HEK293 (cell line): Measurements from ENCODE around the gene F3.

Source experiments
- CTCF ChIA-PET: fragments of 350-600 bp; formaldehyde crosslinking; extraction: SDS; loops from one replicate; lab custom pipeline; 2021; ENCODE audit warnings: antibody characterized with exemption; lab: Yijun Ruan, JAX
- POLR2A ChIA-PET: fragments of 300-600 bp; formaldehyde crosslinking; extraction: SDS; loops from one replicate; lab custom pipeline; 2020; ENCODE audit warnings: antibody characterized with exemption, inconsistent platforms; lab: Yijun Ruan, JAX
- H3K27ac ChIP-seq: fragments of 200-500 bp; sonication (Bioruptor generic); 2 replicates; pipeline ENCODE4 v1.5.1; 2014; ENCODE audit warnings: low read depth, low read length, control low read depth, inconsistent platforms; ENCODE audit errors: extremely low read depth
- H3K36me3 ChIP-seq, 2 experiments: fragments of 200-500 bp in 1 of 2; sonication (Bioruptor generic) in 1 of 2; 1 replicate in 1 of 2; 2 replicates in 1 of 2; pipeline ENCODE4 v1.5.1; 2014 to 2017; ENCODE audit warnings: inconsistent platforms in 2 of 2, low read length in 2 of 2; ENCODE audit not compliant: control insufficient read depth in 2 of 2, insufficient read depth in 1 of 2
- H3K4me1 ChIP-seq: fragments of 200-500 bp; sonication (Bioruptor generic); 2 replicates; pipeline ENCODE4 v1.5.1; 2014; ENCODE audit warnings: mild to moderate bottlenecking, low read length, inconsistent platforms; ENCODE audit not compliant: control insufficient read depth, insufficient read depth
- H3K4me3 ChIP-seq: 2 replicates; pipeline ENCODE4 v1.5.1; 2011; ENCODE audit warnings: low read depth, mild to moderate bottlenecking, control low read depth, low read length, moderate library complexity
- H3K9me3 ChIP-seq: fragments of 200-500 bp; sonication (Bioruptor generic); 2 replicates; pipeline ENCODE4 v1.5.1; 2014; ENCODE audit warnings: low read depth, low read length, inconsistent platforms; ENCODE audit not compliant: control insufficient read depth, insufficient read depth
- EGR2 ChIP-seq: fragments of 450-650 bp; formaldehyde crosslinking; IDR thresholded peaks from 2 replicates; pipeline ENCODE4 v1.5.1; 2016; ENCODE audit warnings: low read depth, missing biosample characterization, missing genetic modification characterization
- GLI2 ChIP-seq: fragments of 450-650 bp; formaldehyde crosslinking; IDR thresholded peaks from 2 replicates; pipeline ENCODE4; 2017; ENCODE audit warnings: missing biosample characterization, missing genetic modification characterization, low read depth, borderline replicate concordance
- PRDM4 ChIP-seq: fragments of 450-650 bp; formaldehyde crosslinking; IDR thresholded peaks from 2 replicates; pipeline ENCODE4 v1.5.1; 2017; ENCODE audit warnings: missing biosample characterization, missing genetic modification characterization
- PRDM6 ChIP-seq: fragments of 450-650 bp; formaldehyde crosslinking; IDR thresholded peaks from 2 replicates; pipeline ENCODE4 v1.5.1; 2017; ENCODE audit warnings: missing biosample characterization, missing genetic modification characterization
- REPIN1 ChIP-seq: fragments of 450-650 bp; formaldehyde crosslinking; IDR thresholded peaks from 2 replicates; pipeline ENCODE4 v1.5.1; 2017; ENCODE audit warnings: missing biosample characterization, missing genetic modification characterization, low read depth
- SCRT1 ChIP-seq: fragments of 450-650 bp; formaldehyde crosslinking; IDR thresholded peaks from 2 replicates; pipeline ENCODE4 v1.5.1; 2016; ENCODE audit warnings: missing biosample characterization, missing genetic modification characterization, borderline replicate concordance
- SETDB1 ChIP-seq: IDR thresholded peaks from one replicate; pipeline ENCODE4 v1.6.1; 2017; ENCODE audit warnings: mild to moderate bottlenecking, low read length, moderate library complexity, mixed read lengths; ENCODE audit not compliant: insufficient read length
- SP3 ChIP-seq: fragments of 450-650 bp; formaldehyde crosslinking; IDR thresholded peaks from 2 replicates; pipeline ENCODE4 v1.5.1; 2016; ENCODE audit warnings: missing biosample characterization, missing genetic modification characterization
- ZBTB21 ChIP-seq: fragments of 450-650 bp; formaldehyde crosslinking; IDR thresholded peaks from 2 replicates; pipeline ENCODE4 v1.5.1; 2017; ENCODE audit warnings: missing biosample characterization, missing genetic modification characterization
- ZFP41 ChIP-seq: fragments of 450-650 bp; formaldehyde crosslinking; IDR thresholded peaks from 2 replicates; pipeline ENCODE4 v1.5.1; 2016; ENCODE audit warnings: missing biosample characterization, missing genetic modification characterization, borderline replicate concordance
- ZNF169 ChIP-seq: fragments of 450-650 bp; formaldehyde crosslinking; IDR thresholded peaks from 2 replicates; pipeline ENCODE4 v1.5.1; 2016; ENCODE audit warnings: missing biosample characterization, missing genetic modification characterization
- ZNF214 ChIP-seq: fragments of 450-650 bp; formaldehyde crosslinking; IDR thresholded peaks from 2 replicates; pipeline ENCODE4 v1.5.1; 2017; ENCODE audit warnings: missing biosample characterization, mild to moderate bottlenecking, missing genetic modification characterization, borderline replicate concordance
- ZNF221 ChIP-seq: fragments of 450-650 bp; formaldehyde crosslinking; IDR thresholded peaks from 2 replicates; pipeline ENCODE4 v1.5.1; 2017; ENCODE audit warnings: missing biosample characterization, missing genetic modification characterization, borderline replicate concordance
- ZNF416 ChIP-seq: fragments of 450-650 bp; formaldehyde crosslinking; IDR thresholded peaks from 2 replicates; pipeline ENCODE4 v1.5.1; 2016; ENCODE audit warnings: missing biosample characterization, missing genetic modification characterization
- ZNF433 ChIP-seq: fragments of 450-650 bp; formaldehyde crosslinking; IDR thresholded peaks from 2 replicates; pipeline ENCODE4 v1.5.1; 2016; ENCODE audit warnings: missing biosample characterization, missing genetic modification characterization, low read depth
- ZNF544 ChIP-seq: fragments of 450-650 bp; formaldehyde crosslinking; IDR thresholded peaks from 2 replicates; pipeline ENCODE4 v1.5.0; 2017; ENCODE audit warnings: missing biosample characterization, missing genetic modification characterization
- ZNF560 ChIP-seq: fragments of 450-650 bp; formaldehyde crosslinking; IDR thresholded peaks from 2 replicates; pipeline ENCODE4 v1.5.1; 2017; ENCODE audit warnings: missing biosample characterization, missing genetic modification characterization, borderline replicate concordance
- ZNF571 ChIP-seq: fragments of 450-650 bp; formaldehyde crosslinking; IDR thresholded peaks from 2 replicates; pipeline ENCODE4 v1.5.0; 2017; ENCODE audit warnings: missing biosample characterization, missing genetic modification characterization
- ZNF645 ChIP-seq: fragments of 450-650 bp; formaldehyde crosslinking; IDR thresholded peaks from 2 replicates; pipeline ENCODE4; 2016; ENCODE audit warnings: missing biosample characterization, missing genetic modification characterization
- ZNF654 ChIP-seq: fragments of 450-650 bp; formaldehyde crosslinking; IDR thresholded peaks from 2 replicates; pipeline ENCODE4 v1.5.1; 2016; ENCODE audit warnings: low read depth, missing biosample characterization, missing genetic modification characterization
- ZNF768 ChIP-seq: fragments of 450-650 bp; formaldehyde crosslinking; IDR thresholded peaks from 2 replicates; pipeline ENCODE4 v1.5.1; 2018; ENCODE audit warnings: missing biosample characterization, mild to moderate bottlenecking, missing genetic modification characterization

The F3 gene

GRCh38 chr1:94590203-94591137 is 48.9 kb upstream of the F3 start:
- H3K4me3 ChIP-seq = no peak overlapping the region
- ChIA-PET POLR2A (no interaction called here), CTCF (interaction anchor here (0.7 to 1.4 kb wide), 2 partner anchors 8 to 40 kb away, joined by 3 to 5 read pairs; no protein-coding TSS in a partner anchor)
- H3K9me3 ChIP-seq = no peaks in the 10 kb centered on the region
- no peak for TF ChIP-seq ZNF768 (tag by site-specific recombination)
- TF ChIP-seq REPIN1 (tag by site-specific recombination) = no peak
- no peak for TF ChIP-seq ZNF560 (tag by site-specific recombination)
- TF ChIP-seq PRDM4 (tag by site-specific recombination) = no peak
- TF ChIP-seq ZNF214 (tag by site-specific recombination) = no peak
- TF ChIP-seq ZNF416 (tag by site-specific recombination) = no peak
- TF ChIP-seq ZNF571 (tag by site-specific recombination) = no peak
- TF ChIP-seq SETDB1 = no peak
- TF ChIP-seq SCRT1 (tag by site-specific recombination) = no peak
- no peak for TF ChIP-seq ZNF654
- no peak for TF ChIP-seq ZNF433
- TF ChIP-seq EGR2 (tag by site-specific recombination) = no peak
- TF ChIP-seq ZNF544 (tag by site-specific recombination) = no peak
- TF ChIP-seq PRDM6 (tag by site-specific recombination) = no peak
- TF ChIP-seq ZFP41 (tag by site-specific recombination) = no peak
- TF ChIP-seq ZNF221 (tag by site-specific recombination) = no peak
- no peak for TF ChIP-seq ZBTB21 (tag by site-specific recombination)
- TF ChIP-seq SP3 (tag by site-specific recombination) = no peak
- H3K36me3 ChIP-seq = no peaks in the 10 kb centered on the region
- H3K27ac ChIP-seq = no peak overlapping the region
- no peaks in the 10 kb centered on the region for H3K4me1 ChIP-seq

GRCh38 chr1:94589728-94590127 is 48.2 kb upstream of the F3 start:
- CTCF ChIA-PET = interaction anchor here (1.4 kb wide), 1 partner anchor 9 kb away, joined by 5 read pairs; no protein-coding TSS in a partner anchor
- POLR2A ChIA-PET = no interaction called here
- H3K9me3 ChIP-seq = no peaks in the 10 kb centered on the region
- no peak overlapping the region for H3K27ac ChIP-seq
- no peak overlapping the region for H3K4me3 ChIP-seq
- H3K4me1 ChIP-seq = no peaks in the 10 kb centered on the region
- TF ChIP-seq ZNF645 (tag by site-specific recombination) (no peak), GLI2 (tag by site-specific recombination) (no peak), ZNF169 (tag by site-specific recombination) (no peak)
- H3K36me3 ChIP-seq = no peaks in the 10 kb centered on the region
